Measurements from ENCODE around the gene ZNF555.

GRCh38 chr19:2800506-2800905 is 40.8 kb upstream of the ZNF555 start:
- TF ChIP-seq RAD21 (conservative IDR thresholded peaks at IDR 0.05 in 1 of 2, IDR thresholded peaks at IDR 0.05 in 1 of 2) (no peak), CEBPB (IDR thresholded peaks at IDR 0.05) (no peak), CBX8 (IDR thresholded peaks at IDR 0.05) (no peak), CTCF (IDR thresholded peaks at IDR 0.05) (no peak)

Measured in A549 (cell line).